Mesothelial cell of epicardium (in vitro differentiated cells): ENCODE results near the gene SYNGAP1. TPM values are rescaled to one million over a fixed set of nuclear protein-coding genes. Genes with fewer than 3 reads are reported as not detected.

Experiments used
- DNase-seq, 2 experiments: peaks; one replicate each; pipeline ENCODE4 v3.0.0; 2021; ENCODE audit warnings: low spot score in 2 of 2; ENCODE audit not compliant: unreplicated experiment in 2 of 2
- H3K27ac Mint-ChIP-seq: 2 replicates; pipeline ENCODE4 v1.8.0; 2021; ENCODE audit warnings: mixed read lengths
- H3K27me3 Mint-ChIP-seq: 2 replicates; pipeline ENCODE4 v1.8.0; 2021; ENCODE audit warnings: low read depth, mixed read lengths
- H3K36me3 Mint-ChIP-seq: 2 replicates; pipeline ENCODE4 v1.8.0; 2021; ENCODE audit warnings: mixed read lengths
- H3K4me1 Mint-ChIP-seq: 2 replicates; pipeline ENCODE4 v1.8.0; 2021; ENCODE audit warnings: mixed read lengths
- H3K4me3 Mint-ChIP-seq: 2 replicates; pipeline ENCODE4 v1.8.0; 2021; ENCODE audit warnings: mild to moderate bottlenecking, moderate library complexity, mixed read lengths
- H3K9me3 Mint-ChIP-seq: 2 replicates; pipeline ENCODE4 v1.8.0; 2021; ENCODE audit warnings: mixed read lengths
- CTCF ChIP-seq: fragments of 200-600 bp; sonication (generic); IDR thresholded peaks from one replicate; pipeline ENCODE4 v1.5.0; 2021; ENCODE audit warnings: antibody characterized with exemption; ENCODE audit not compliant: unreplicated experiment
- total RNA-seq: library from RNA; stranded (reverse); gene quantifications from 3 replicates; pipeline ENCODE4 v1.2.1, GENCODE V29; 2021

SYNGAP1 gene
- total RNA-seq, 1 donor from 2014 or later = 66.1 TPM

GRCh38 chr6:33410050-33410710, 9.7 kb upstream of the SYNGAP1 start:
- no peak for TF ChIP-seq CTCF
- no peaks in the 10 kb centered on the region for H3K27me3 Mint-ChIP-seq
- no peaks in the 10 kb centered on the region for H3K9me3 Mint-ChIP-seq
- H3K27ac Mint-ChIP-seq = peak overlapping the region; percentile 98
- peak; percentile 96 to 97 for DNase-seq
- H3K4me1 Mint-ChIP-seq = peaks cover 13% of the 10 kb centered on the region
- H3K36me3 Mint-ChIP-seq = peaks cover 2% of the 10 kb centered on the region
- peak overlapping the region; percentile 86 for H3K4me3 Mint-ChIP-seq

DNA sequence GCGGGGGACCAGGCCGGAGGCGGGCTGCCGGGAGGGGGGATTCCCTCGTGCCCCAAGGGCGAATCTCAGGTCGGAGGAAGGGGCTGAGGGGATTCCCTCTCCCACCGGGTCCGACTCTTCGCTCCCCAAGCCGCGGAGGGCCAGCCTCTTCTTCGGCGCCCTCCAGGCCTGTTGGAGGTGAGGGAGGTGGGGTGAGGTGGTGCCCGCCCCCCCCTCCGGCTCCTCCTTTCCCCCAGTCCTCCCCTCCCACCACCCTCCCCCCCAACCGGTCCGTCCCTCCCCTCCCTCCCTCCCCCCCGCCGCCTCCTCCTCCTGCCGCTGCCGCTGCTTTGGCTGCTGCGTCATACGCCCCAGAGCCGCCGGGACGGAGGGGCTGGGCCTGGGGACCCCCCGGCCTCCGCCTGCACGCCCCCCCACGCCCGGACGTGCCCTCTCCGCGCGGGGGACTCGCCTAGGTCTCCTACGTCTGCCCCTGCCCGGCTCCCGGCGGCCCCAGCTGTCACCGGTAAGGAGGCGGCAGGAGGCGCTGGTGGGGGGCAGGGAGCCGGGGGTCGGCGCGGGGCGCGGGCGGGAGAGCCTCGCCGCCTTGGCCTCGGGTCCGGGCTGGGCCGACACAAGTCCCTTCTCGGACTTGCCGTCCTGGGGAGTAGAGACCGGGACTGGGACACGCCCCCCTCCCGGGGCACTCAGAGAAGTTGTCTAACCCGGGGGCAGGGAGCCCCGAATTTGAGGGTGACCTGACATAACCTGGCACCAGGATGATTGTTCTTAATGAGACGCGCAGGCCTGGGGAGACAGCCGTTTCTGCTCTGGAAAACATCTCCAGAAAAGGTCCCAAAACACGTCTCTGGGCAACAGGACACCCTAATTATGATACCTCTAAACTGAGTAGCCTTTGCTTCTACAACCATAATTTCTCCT, 8.9 kb upstream of the SYNGAP1 start, which contains the start of gene PHF1:
TSS of gene PHF1 (plus strand) at position 304 of the 921 bp plus-strand sequence. CDS start 1,250 bp downstream, outside the sequence.
- Mint-ChIP-seq H3K27me3 (no peaks in the 10 kb centered on the region), H3K27ac (peak within 1 kb of the TSS; percentile 98), H3K4me1 (peaks cover 19% of the 10 kb centered on the region), H3K9me3 (no peaks in the 10 kb centered on the region), H3K36me3 (peaks cover 7% of the 10 kb centered on the region), H3K4me3 (peak within 1 kb of the TSS; percentile 86)
- TF ChIP-seq CTCF = no peak
- DNase-seq = peak in 1 of 2 experiments; percentile 56

DNA sequence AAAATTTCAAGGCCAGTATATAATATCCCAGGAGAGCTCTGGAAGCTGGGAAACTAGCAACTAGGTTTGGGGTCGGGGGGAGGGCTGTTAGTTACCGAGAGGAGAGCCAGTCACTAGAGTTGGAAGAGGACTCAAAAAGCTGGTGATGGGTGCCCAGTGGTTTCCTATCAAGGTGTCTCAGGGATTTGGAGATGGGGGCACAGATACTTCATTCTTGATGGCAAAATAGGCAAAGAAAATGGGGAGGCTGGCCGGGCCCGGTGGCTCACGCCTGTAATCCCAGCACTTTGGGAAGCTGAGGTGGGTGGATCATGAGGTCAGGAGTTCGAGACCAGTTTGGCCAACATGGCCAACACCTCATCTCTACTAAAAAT, 8.2 kb upstream of the SYNGAP1 start:
- Mint-ChIP-seq H3K36me3 (peaks cover 7% of the 10 kb centered on the region), H3K27ac (peak overlapping the region; percentile 89), H3K27me3 (no peaks in the 10 kb centered on the region), H3K4me3 (peak overlapping the region; percentile 70), H3K9me3 (no peaks in the 10 kb centered on the region), H3K4me1 (peaks cover 25% of the 10 kb centered on the region)
- no peak for DNase-seq
- no peak for TF ChIP-seq CTCF

DNA sequence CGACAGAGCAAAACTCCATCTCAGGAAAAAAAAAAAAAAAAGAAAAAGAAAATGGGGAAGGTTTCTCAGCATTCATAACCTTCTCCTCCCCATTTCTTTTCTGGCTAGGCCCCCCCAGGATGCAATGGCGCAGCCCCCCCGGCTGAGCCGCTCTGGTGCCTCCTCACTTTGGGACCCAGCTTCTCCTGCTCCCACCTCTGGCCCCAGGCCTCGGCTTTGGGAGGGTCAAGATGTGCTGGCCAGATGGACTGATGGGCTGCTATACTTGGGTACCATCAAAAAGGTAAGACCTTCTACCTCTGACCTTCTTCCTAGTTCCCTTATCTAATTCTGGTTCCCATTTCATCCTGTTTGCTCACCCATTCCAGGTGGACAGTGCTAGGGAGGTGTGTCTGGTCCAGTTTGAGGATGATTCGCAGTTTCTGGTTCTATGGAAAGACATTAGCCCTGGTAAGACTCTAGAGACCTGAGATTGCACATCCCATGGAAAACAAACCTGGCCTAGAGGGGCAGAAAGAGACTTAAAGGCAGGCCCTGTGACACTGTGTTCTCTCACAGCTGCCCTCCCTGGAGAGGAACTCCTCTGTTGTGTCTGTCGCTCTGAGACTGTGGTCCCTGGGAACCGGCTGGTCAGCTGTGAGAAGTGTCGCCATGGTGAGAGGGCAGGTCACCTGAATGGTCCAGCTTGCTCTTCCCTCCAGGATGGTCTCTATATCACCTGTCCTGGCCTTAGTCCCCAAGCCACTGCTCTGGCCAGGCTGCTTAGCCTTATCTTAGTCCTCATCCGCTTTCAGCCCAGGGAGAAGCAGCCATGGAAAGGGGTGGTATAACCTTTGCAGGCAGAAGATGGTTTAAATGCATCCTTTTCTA, 7.5 kb upstream of the SYNGAP1 start:
- DNase-seq = no peak
- H3K27me3 Mint-ChIP-seq = no peaks in the 10 kb centered on the region
- peaks cover 7% of the 10 kb centered on the region for H3K36me3 Mint-ChIP-seq
- TF ChIP-seq CTCF = no peak
- H3K4me1 Mint-ChIP-seq = peaks cover 33% of the 10 kb centered on the region
- peak overlapping the region; percentile 70 for H3K4me3 Mint-ChIP-seq
- H3K9me3 Mint-ChIP-seq = no peaks in the 10 kb centered on the region
- peak overlapping the region; percentile 65 for H3K27ac Mint-ChIP-seq
